NCI-H446 (cell line): ENCODE measurements around the gene CACHD1.
A peak's percentile ranks its signal among the peaks of the same experiment; 100 is the strongest.

Source experiments
- DNase-seq, 2 experiments: peaks; one replicate each; lab custom pipeline; 2025; lab: John Stamatoyannopoulos, UW

The CACHD1 gene

GRCh38 chr1:64654519-64655341, 184.8 kb downstream of the CACHD1 start:
- no peak for DNase-seq

- DNase-seq = no peak
Measured at GRCh38 chr1:64655861-64656260, 185.9 kb downstream of the CACHD1 start.

GRCh38 chr1:64659478-64660138, 189.7 kb downstream of the CACHD1 start:
- no peak for DNase-seq

- peak; percentile 26 to 73 for DNase-seq
Measured at GRCh38 chr1:64663668-64664067, 193.7 kb downstream of the CACHD1 start.

GRCh38 chr1:64664299-64664698, 194.4 kb downstream of the CACHD1 start:
- DNase-seq = peak; percentile 4 to 39

- DNase-seq = no peak
Measured at GRCh38 chr1:64669098-64669675, 199.3 kb downstream of the CACHD1 start.

- peak in 1 of 2 experiments; percentile 44 for DNase-seq
Measured at GRCh38 chr1:64675718-64676345, 205.9 kb downstream of the CACHD1 start.

GRCh38 chr1:64676386-64676785, 206.5 kb downstream of the CACHD1 start:
- DNase-seq = no peak

GRCh38 chr1:64677532-64677931, 207.6 kb downstream of the CACHD1 start:
- DNase-seq = no peak

- DNase-seq = no peak
Measured at GRCh38 chr1:64678366-64678765, 208.4 kb downstream of the CACHD1 start.

GRCh38 chr1:64679177-64679576, 209.2 kb downstream of the CACHD1 start:
- DNase-seq = no peak

- no peak for DNase-seq
Measured at GRCh38 chr1:64680599-64680998, 210.7 kb downstream of the CACHD1 start.

- DNase-seq = no peak
Measured at GRCh38 chr1:64681043-64681442, 211.1 kb downstream of the CACHD1 start.

- no peak for DNase-seq
Measured at GRCh38 chr1:64683419-64683818, 213.5 kb downstream of the CACHD1 start.

GRCh38 chr1:64685217-64685616, 215.3 kb downstream of the CACHD1 start:
- DNase-seq = no peak

GRCh38 chr1:64685765-64686341, 215.9 kb downstream of the CACHD1 start:
- no peak for DNase-seq

GRCh38 chr1:64686828-64687724, 217.1 kb downstream of the CACHD1 start:
- peak; percentile 2 to 70 for DNase-seq

GRCh38 chr1:64687725-64688327, 217.9 kb downstream of the CACHD1 start:
- no peak for DNase-seq

- DNase-seq = no peak
Measured at GRCh38 chr1:64691626-64692025, 221.7 kb downstream of the CACHD1 start.

GRCh38 chr1:64692911-64693310, 223.0 kb downstream of the CACHD1 start:
- DNase-seq = no peak

- DNase-seq = no peak
Measured at GRCh38 chr1:64693406-64693805, 223.5 kb downstream of the CACHD1 start.
